IMR-90 (cell line): ENCODE data around the gene SNIP1. TPM values are rescaled to one million over a fixed set of nuclear protein-coding genes. Genes with fewer than 3 reads are reported as not detected.

ENCODE experiments used
- ATAC-seq: fragments of 200-7000 bp; cut with Tn5 transposase; 2 replicates; pipeline ENCODE4 v1.9.1; 2020; ENCODE audit warnings: low read depth, mild to moderate bottlenecking, moderate library complexity
- BruUV-seq: library from RNA; stranded (reverse); fragments of 400-500 nt; replicated peaks from 2 replicates; lab custom pipeline; 2021; lab: Mats Ljungman, UMichigan
- CTCF ChIA-PET: fragments of 300-600 bp; formaldehyde crosslinking; extraction: SDS; loops from one replicate; lab custom pipeline; 2021; ENCODE audit warnings: antibody characterized with exemption; lab: Yijun Ruan, JAX
- POLR2A ChIA-PET: fragments of 300-600 bp; sonication (Branson Sonifier 250); formaldehyde crosslinking; loops from one replicate; lab custom pipeline; 2022; ENCODE audit warnings: antibody characterized with exemption; ENCODE audit not compliant: unreplicated experiment; lab: Charles Lee
- DNase-seq: peaks from one replicate; pipeline ENCODE4 v3.0.0; 2013
- H2AFZ ChIP-seq: replicated peaks from 2 replicates; pipeline ENCODE3; 2013; ENCODE audit warnings: low read length, mild to moderate bottlenecking; ENCODE audit not compliant: poor library complexity
- H2AK5ac ChIP-seq: 2 replicates; pipeline ENCODE4 v1.6.1; 2013; ENCODE audit warnings: low read depth, low read length, inconsistent platforms
- H2AK9ac ChIP-seq: replicated peaks from 2 replicates; pipeline ENCODE3; 2013; ENCODE audit warnings: mild to moderate bottlenecking, low read depth, low read length, moderate library complexity; ENCODE audit not compliant: poor library complexity
- H2BK120ac ChIP-seq: 2 replicates; pipeline ENCODE4 v1.6.1; 2013; ENCODE audit warnings: low read depth, low read length, inconsistent platforms
- H2BK15ac ChIP-seq: 3 replicates; pipeline ENCODE4 v1.6.1; 2013; ENCODE audit warnings: low read depth, low read length, inconsistent platforms
- H2BK20ac ChIP-seq: 2 replicates; pipeline ENCODE4 v1.6.1; 2013; ENCODE audit warnings: low read depth, mild to moderate bottlenecking, inconsistent platforms, low read length, moderate library complexity
- H2BK5ac ChIP-seq: 2 replicates; pipeline ENCODE4 v1.6.1; 2013; ENCODE audit warnings: mild to moderate bottlenecking, low read depth, low read length, inconsistent platforms; ENCODE audit not compliant: poor library complexity, severe bottlenecking
- H3K14ac ChIP-seq: replicated peaks from 2 replicates; pipeline ENCODE4 v1.6.1; 2013; ENCODE audit warnings: low read depth, low read length, inconsistent platforms
- H3K18ac ChIP-seq: 2 replicates; pipeline ENCODE4 v1.6.1; 2013; ENCODE audit warnings: low read depth, low read length, control low read depth
- H3K23ac ChIP-seq: 2 replicates; pipeline ENCODE4 v1.6.1; 2013; ENCODE audit warnings: low read depth, low read length, inconsistent platforms
- H3K27ac ChIP-seq: 2 replicates; pipeline ENCODE4 v1.5.1; 2013; ENCODE audit warnings: mild to moderate bottlenecking, control low read depth, low read length; ENCODE audit not compliant: insufficient read depth
- H3K27me3 ChIP-seq: 2 replicates; pipeline ENCODE4 v1.6.1; 2013; ENCODE audit warnings: low read length; ENCODE audit not compliant: control insufficient read depth, insufficient read depth
- H3K36me3 ChIP-seq: 2 replicates; pipeline ENCODE4 v1.6.1; 2013; ENCODE audit warnings: low read length, mixed read lengths; ENCODE audit not compliant: control insufficient read depth, insufficient read depth
- H3K4ac ChIP-seq: 2 replicates; pipeline ENCODE4 v1.6.1; 2013; ENCODE audit warnings: low read depth, low read length, inconsistent platforms
- H3K4me1 ChIP-seq: 2 replicates; pipeline ENCODE4 v1.6.1; 2013; ENCODE audit warnings: low read length, mixed read lengths; ENCODE audit not compliant: control insufficient read depth, insufficient read depth
- H3K4me2 ChIP-seq: 2 replicates; pipeline ENCODE4 v1.6.1; 2013; ENCODE audit warnings: low read depth, mild to moderate bottlenecking, control low read depth, low read length, moderate library complexity
- H3K4me3 ChIP-seq: 2 replicates; pipeline ENCODE4 v1.5.1; 2013; ENCODE audit warnings: low read depth, mild to moderate bottlenecking, control low read depth, low read length, moderate library complexity; ENCODE audit not compliant: insufficient read depth
- H3K56ac ChIP-seq: 2 replicates; pipeline ENCODE4 v1.6.1; 2013; ENCODE audit warnings: low read length, inconsistent platforms; ENCODE audit not compliant: insufficient read depth; ENCODE audit errors: extremely low read depth
- H3K79me1 ChIP-seq, 2 experiments: 2 replicates each; pipeline ENCODE4 v1.6.1; 2013; ENCODE audit warnings: low read length in 2 of 2, inconsistent platforms in 1 of 2, low read depth in 1 of 2
- H3K9ac ChIP-seq: 2 replicates; pipeline ENCODE4 v1.6.1; 2013; ENCODE audit warnings: low read depth, low read length, control low read depth
- H3K9me1 ChIP-seq: 2 replicates; pipeline ENCODE4 v1.6.1; 2013; ENCODE audit warnings: low read length, inconsistent platforms; ENCODE audit not compliant: insufficient read depth
- H3K9me3 ChIP-seq: 2 replicates; pipeline ENCODE4 v1.6.1; 2013; ENCODE audit warnings: low read length; ENCODE audit not compliant: control insufficient read depth, insufficient read depth
- H4K20me1 ChIP-seq: 2 replicates; pipeline ENCODE4 v1.6.1; 2013; ENCODE audit warnings: low read length, inconsistent platforms; ENCODE audit not compliant: insufficient read depth
- H4K5ac ChIP-seq: 2 replicates; pipeline ENCODE4 v1.6.1; 2013; ENCODE audit warnings: mild to moderate bottlenecking, low read depth, low read length, control low read depth
- H4K8ac ChIP-seq, 2 experiments: 2 replicates each; pipeline ENCODE4 v1.6.1; 2013; ENCODE audit warnings: low read depth in 2 of 2, low read length in 2 of 2, control low read depth in 1 of 2, inconsistent platforms in 1 of 2
- H4K91ac ChIP-seq: 2 replicates; pipeline ENCODE4 v1.6.1; 2013; ENCODE audit warnings: low read depth, low read length, inconsistent platforms; ENCODE audit not compliant: insufficient read depth
- CHD1 ChIP-seq: IDR thresholded peaks from 2 replicates; pipeline ENCODE4 v1.6.1; 2012; ENCODE audit warnings: low read depth, low read length, improper control_type of control experiment
- MAFK ChIP-seq: IDR thresholded peaks from 2 replicates; pipeline ENCODE4 v1.6.1; 2012; ENCODE audit warnings: low read depth, low read length, improper control_type of control experiment
- NFE2L2 ChIP-seq: fragments of 150-350 bp; IDR thresholded peaks from 2 replicates; pipeline ENCODE4 v1.6.1; 2016; ENCODE audit warnings: low read depth, mild to moderate bottlenecking, low read length
- SMC3 ChIP-seq: fragments of 150-350 bp; IDR thresholded peaks from 2 replicates; pipeline ENCODE4 v1.6.1; 2016; ENCODE audit warnings: low read depth, mild to moderate bottlenecking, antibody characterized with exemption, low read length, moderate library complexity
- dilution Hi-C: fragments of 300-500 bp; cut with HindIII; formaldehyde crosslinking; loops from one replicate; pipeline ENCODE4 v1.14.3; 2018; ENCODE audit warnings: low sequenced_read_pairs; ENCODE audit not compliant: unreplicated experiment
- in situ Hi-C: fragments of 300-500 bp; cut with MboI; formaldehyde crosslinking; loops from 3 replicates; pipeline ENCODE4 v1.14.3; 2019; ENCODE audit warnings: low sequenced_read_pairs, inconsistent platforms, mixed read lengths
- intact Hi-C: fragments of 100-400 bp; cut with micrococcal nuclease; formaldehyde crosslinking; loops from 2 replicates; pipeline ENCODE4 v1.10.0; 2022
- polyA plus RNA-seq, 3 experiments: library from polyadenylated mRNA; depleted of rRNA; stranded (reverse); fragments of >200 nt; gene quantifications; 2 replicates each; pipeline ENCODE4 v1.2.3, GENCODE V29; 2012; ENCODE audit warnings: low replicate concordance in 1 of 3
- total RNA-seq: library from RNA; depleted of rRNA; stranded (reverse); fragments of >200 nt; gene quantifications from 2 replicates; pipeline ENCODE4 v1.2.3, GENCODE V29; 2012
- TF ChIP-seq, protein P1 (sequence below): fragments of 150-350 bp; IDR thresholded peaks from 2 replicates; pipeline ENCODE4 v1.6.1; 2017; ENCODE audit warnings: mild to moderate bottlenecking, antibody characterized with exemption, low read length, low read depth
- TF ChIP-seq, protein P2 (sequence below): conservative IDR thresholded peaks from 2 replicates; pipeline ENCODE4 v1.5.1; 2012; ENCODE audit warnings: mild to moderate bottlenecking, low read depth, low read length, improper control_type of control experiment

Gene SNIP1
- total and polyA plus RNA-seq, 2 of the 4 experiments (the other 2 are of a cell fraction), result 6.8 to 11.3 TPM

DNA sequence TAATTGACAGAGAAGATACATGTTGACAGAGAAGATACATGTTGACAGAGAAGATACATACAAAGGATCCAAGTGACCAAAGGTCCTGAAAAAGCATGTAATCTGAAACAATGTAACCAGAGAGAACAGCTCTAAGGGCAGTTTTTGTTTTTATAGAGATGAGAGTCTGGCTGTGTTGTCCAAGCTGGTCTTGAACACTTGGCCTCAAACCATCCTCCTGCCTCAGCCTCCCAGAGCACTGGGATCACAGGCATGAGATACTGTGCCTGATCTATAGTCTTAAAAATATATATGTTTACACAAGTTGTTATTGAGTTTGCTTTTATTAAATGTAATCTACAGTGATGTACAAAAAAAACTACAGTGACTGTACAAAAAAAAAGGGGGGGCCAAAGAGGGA lies 52.0 kb downstream of the SNIP1 start:
- Histone ChIP-seq H4K91ac (no peak overlapping the region), H3K4me1 (no peaks in the 10 kb centered on the region), H2BK20ac (no peak overlapping the region), H4K20me1 (0 out of 2 replicates have a peak, but pooled peaks cover 4% of the 10 kb centered on the region), H3K4ac (no peak overlapping the region), H3K27me3 (no peaks in the 10 kb centered on the region), H3K4me2 (no peak overlapping the region), H3K18ac (no peak overlapping the region), H2AK5ac (no peak overlapping the region), H2BK120ac (no peak overlapping the region), H3K14ac (no peak overlapping the region), H2AFZ (no peak overlapping the region), H3K9me3 (no peaks in the 10 kb centered on the region), H3K27ac (no peak overlapping the region), H4K5ac (no peak overlapping the region), H3K4me3 (no peak overlapping the region), H2AK9ac (no peak overlapping the region), H3K36me3 (peaks cover 37% of the 10 kb centered on the region), H3K9me1 (no peaks in the 10 kb centered on the region; the same call in 1 of the 2 replicates), H4K8ac (no peak overlapping the region), H3K9ac (no peak overlapping the region), H3K56ac (no peak overlapping the region), H3K79me1 (peaks cover 19 to 37% of the 10 kb centered on the region in 2 experiments), H3K23ac (no peak overlapping the region), H2BK5ac (no peak overlapping the region), H2BK15ac (no peak overlapping the region)
- intact Hi-C loops (no loop called here), dilution Hi-C loops (no loop called here), in situ Hi-C loops (no loop called here)
- ChIA-PET POLR2A (no interaction called here), CTCF (interaction anchor here (0.6 to 0.8 kb wide), 2 partner anchors 23 to 1000 kb away, joined by 4 to 5 read pairs; no protein-coding TSS in a partner anchor)
- ATAC-seq, result no peak
- TF ChIP-seq CHD1 (no peak), SMC3 (no peak), NFE2L2 (no peak), MAFK (no peak)
- TF ChIP-seq, protein P1, sequence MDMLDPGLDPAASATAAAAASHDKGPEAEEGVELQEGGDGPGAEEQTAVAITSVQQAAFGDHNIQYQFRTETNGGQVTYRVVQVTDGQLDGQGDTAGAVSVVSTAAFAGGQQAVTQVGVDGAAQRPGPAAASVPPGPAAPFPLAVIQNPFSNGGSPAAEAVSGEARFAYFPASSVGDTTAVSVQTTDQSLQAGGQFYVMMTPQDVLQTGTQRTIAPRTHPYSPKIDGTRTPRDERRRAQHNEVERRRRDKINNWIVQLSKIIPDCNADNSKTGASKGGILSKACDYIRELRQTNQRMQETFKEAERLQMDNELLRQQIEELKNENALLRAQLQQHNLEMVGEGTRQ, result no peak
- TF ChIP-seq, protein P2, sequence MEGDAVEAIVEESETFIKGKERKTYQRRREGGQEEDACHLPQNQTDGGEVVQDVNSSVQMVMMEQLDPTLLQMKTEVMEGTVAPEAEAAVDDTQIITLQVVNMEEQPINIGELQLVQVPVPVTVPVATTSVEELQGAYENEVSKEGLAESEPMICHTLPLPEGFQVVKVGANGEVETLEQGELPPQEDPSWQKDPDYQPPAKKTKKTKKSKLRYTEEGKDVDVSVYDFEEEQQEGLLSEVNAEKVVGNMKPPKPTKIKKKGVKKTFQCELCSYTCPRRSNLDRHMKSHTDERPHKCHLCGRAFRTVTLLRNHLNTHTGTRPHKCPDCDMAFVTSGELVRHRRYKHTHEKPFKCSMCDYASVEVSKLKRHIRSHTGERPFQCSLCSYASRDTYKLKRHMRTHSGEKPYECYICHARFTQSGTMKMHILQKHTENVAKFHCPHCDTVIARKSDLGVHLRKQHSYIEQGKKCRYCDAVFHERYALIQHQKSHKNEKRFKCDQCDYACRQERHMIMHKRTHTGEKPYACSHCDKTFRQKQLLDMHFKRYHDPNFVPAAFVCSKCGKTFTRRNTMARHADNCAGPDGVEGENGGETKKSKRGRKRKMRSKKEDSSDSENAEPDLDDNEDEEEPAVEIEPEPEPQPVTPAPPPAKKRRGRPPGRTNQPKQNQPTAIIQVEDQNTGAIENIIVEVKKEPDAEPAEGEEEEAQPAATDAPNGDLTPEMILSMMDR, result no peak
- DNase-seq, result no peak
- no TSS peak for BruUV-seq
